IMR-90 (cell line): ENCODE data around the gene PITX1.

Experiments
- BHLHE40 ChIP-seq: fragments of 150-350 bp; IDR thresholded peaks from 2 replicates; pipeline ENCODE4 v1.6.1; 2016; ENCODE audit warnings: mild to moderate bottlenecking, low read depth, low read length
- POLR2A ChIP-seq: IDR thresholded peaks from 2 replicates; pipeline ENCODE4 v1.6.1; 2012; ENCODE audit warnings: mild to moderate bottlenecking, low read depth, low read length
- RCOR1 ChIP-seq: IDR thresholded peaks from 2 replicates; pipeline ENCODE4 v1.6.1; 2012; ENCODE audit warnings: mild to moderate bottlenecking, low read length, improper control_type of control experiment; ENCODE audit not compliant: insufficient replicate concordance
- TF ChIP-seq, protein P1 (sequence below): conservative IDR thresholded peaks from 2 replicates; pipeline ENCODE4 v1.5.1; 2012; ENCODE audit warnings: mild to moderate bottlenecking, low read depth, low read length, improper control_type of control experiment

DNA sequence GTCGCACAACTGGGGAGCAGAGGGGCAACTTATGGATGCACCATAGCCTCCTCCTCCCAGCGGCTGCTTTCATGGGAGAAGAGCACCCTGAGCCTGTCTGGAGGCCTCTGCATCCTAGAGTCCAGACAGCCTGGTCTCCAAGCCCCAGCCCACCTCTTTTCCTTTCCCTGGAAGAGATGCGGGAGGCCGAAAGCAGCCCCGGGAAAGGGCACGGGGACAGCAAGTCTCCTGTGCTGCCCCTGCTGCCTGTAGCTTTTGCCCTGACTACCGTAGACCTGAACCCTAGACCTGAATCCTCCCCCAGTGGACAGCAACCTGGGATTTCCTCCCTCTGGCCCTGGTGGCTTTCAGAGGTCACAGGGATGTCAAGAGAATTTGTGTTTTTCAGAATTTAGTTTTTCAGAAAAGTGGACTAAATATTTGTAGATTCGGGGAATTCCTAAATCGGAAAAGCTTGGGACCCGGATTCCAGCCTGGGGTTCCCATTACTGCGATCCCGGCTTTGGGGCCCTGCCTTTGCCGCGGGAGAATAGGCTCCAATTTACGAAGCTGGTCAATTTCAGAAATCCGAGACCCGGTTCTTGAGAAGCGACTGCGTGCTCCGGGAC lies 4.3 kb upstream of the PITX1 start:
- TF ChIP-seq POLR2A (no peak), BHLHE40 (no peak), RCOR1 (no peak)
- TF ChIP-seq, protein P1, sequence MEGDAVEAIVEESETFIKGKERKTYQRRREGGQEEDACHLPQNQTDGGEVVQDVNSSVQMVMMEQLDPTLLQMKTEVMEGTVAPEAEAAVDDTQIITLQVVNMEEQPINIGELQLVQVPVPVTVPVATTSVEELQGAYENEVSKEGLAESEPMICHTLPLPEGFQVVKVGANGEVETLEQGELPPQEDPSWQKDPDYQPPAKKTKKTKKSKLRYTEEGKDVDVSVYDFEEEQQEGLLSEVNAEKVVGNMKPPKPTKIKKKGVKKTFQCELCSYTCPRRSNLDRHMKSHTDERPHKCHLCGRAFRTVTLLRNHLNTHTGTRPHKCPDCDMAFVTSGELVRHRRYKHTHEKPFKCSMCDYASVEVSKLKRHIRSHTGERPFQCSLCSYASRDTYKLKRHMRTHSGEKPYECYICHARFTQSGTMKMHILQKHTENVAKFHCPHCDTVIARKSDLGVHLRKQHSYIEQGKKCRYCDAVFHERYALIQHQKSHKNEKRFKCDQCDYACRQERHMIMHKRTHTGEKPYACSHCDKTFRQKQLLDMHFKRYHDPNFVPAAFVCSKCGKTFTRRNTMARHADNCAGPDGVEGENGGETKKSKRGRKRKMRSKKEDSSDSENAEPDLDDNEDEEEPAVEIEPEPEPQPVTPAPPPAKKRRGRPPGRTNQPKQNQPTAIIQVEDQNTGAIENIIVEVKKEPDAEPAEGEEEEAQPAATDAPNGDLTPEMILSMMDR, result no peak
